AG04450 (cell line): ENCODE data around the gene DOK6. TPM values are rescaled to one million over a fixed set of nuclear protein-coding genes. Genes with fewer than 3 reads are reported as not detected.

Source experiments
- CTCF ChIA-PET: fragments of 300-600, 350-600 bp; formaldehyde crosslinking; extraction: SDS; loops from one replicate; lab custom pipeline; 2022; ENCODE audit warnings: antibody characterized with exemption, inconsistent platforms; lab: Charles Lee
- POLR2A ChIA-PET: fragments of 350-600 bp; formaldehyde crosslinking; extraction: SDS; loops from one replicate; lab custom pipeline; 2021; ENCODE audit warnings: antibody characterized with exemption, inconsistent platforms; lab: Yijun Ruan, JAX
- DNase-seq: peaks from one replicate; pipeline ENCODE4 v3.0.0-alpha.2; 2011; ENCODE audit warnings: low read depth, low spot score
- H3K27ac ChIP-seq: one replicate; pipeline ENCODE4 v1.5.1; 2012; ENCODE audit warnings: low read depth, low read length, control low read depth
- H3K27me3 ChIP-seq: one replicate; pipeline ENCODE4 v1.6.0; 2012; ENCODE audit warnings: low read length; ENCODE audit not compliant: control insufficient read depth, insufficient read depth
- H3K4me3 ChIP-seq: 2 replicates; pipeline ENCODE4 v1.5.1; 2011; ENCODE audit warnings: mild to moderate bottlenecking, low read depth, low read length, control low read depth
- H3K9me3 ChIP-seq: 2 replicates; pipeline ENCODE4 v1.5.1; 2012; ENCODE audit warnings: low read length; ENCODE audit not compliant: control insufficient read depth, insufficient read depth
- polyA plus RNA-seq: library from polyadenylated mRNA; depleted of rRNA; stranded (reverse); fragments of >200 nt; gene quantifications from 2 replicates; pipeline ENCODE4 v1.2.3, GENCODE V29; 2011
- TF ChIP-seq, protein P1 (sequence below): IDR thresholded peaks from 2 replicates; pipeline ENCODE4 v1.5.1; 2011; ENCODE audit warnings: low read depth, low read length, control low read depth, inconsistent platforms

Gene DOK6
- polyA plus RNA-seq, 1 experiment: 0.16 TPM

DNA sequence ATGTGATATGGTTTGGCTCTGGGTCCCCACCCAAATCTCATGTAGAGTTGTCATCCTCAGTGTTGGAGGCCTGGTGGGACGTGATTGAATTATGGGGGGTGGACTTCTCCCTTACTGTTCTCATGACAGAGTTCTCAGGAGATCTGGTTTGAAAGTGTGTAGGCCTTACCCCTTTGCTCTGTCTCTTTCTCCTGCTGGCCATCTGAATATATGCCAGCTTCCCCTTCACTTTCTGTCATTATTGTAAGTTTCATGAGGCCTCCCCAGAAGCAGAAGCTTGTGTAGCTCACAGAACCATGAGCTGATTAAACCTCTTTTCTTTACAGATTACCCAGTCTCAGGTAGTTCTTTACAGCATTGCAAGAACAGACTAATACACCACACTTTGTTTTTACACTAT is 222.3 kb downstream of the DOK6 start:
- H3K4me3 ChIP-seq: no peak overlapping the region
- TF ChIP-seq, protein P1, sequence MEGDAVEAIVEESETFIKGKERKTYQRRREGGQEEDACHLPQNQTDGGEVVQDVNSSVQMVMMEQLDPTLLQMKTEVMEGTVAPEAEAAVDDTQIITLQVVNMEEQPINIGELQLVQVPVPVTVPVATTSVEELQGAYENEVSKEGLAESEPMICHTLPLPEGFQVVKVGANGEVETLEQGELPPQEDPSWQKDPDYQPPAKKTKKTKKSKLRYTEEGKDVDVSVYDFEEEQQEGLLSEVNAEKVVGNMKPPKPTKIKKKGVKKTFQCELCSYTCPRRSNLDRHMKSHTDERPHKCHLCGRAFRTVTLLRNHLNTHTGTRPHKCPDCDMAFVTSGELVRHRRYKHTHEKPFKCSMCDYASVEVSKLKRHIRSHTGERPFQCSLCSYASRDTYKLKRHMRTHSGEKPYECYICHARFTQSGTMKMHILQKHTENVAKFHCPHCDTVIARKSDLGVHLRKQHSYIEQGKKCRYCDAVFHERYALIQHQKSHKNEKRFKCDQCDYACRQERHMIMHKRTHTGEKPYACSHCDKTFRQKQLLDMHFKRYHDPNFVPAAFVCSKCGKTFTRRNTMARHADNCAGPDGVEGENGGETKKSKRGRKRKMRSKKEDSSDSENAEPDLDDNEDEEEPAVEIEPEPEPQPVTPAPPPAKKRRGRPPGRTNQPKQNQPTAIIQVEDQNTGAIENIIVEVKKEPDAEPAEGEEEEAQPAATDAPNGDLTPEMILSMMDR: no peak
- ChIA-PET POLR2A (no interaction called here), CTCF (no interaction called here)
- H3K27ac ChIP-seq: no peak overlapping the region
- no peak for DNase-seq
- no peaks in the 10 kb centered on the region for H3K9me3 ChIP-seq
- no peaks in the 10 kb centered on the region for H3K27me3 ChIP-seq

DNA sequence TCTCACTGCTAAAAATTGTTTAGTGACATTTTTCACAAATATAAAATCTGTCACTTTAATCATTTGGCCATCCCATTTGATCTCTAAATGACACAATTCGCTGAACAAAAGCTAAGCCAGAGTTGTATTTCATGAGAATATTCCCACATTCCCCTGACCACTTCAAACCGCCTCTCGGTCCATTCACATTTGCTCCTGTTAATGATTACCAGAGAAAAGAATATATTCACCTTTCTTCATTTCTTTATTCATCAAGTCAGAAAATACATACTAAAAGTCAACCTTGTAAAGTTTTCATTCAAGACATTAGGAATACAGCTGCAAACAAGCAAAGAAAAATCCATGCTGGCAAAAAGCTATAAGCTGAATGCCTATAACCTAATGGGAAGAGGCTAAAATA is 225.5 kb downstream of the DOK6 start:
- ChIA-PET POLR2A (no interaction called here), CTCF (no interaction called here)
- Histone ChIP-seq H3K27ac (no peak overlapping the region), H3K27me3 (no peaks in the 10 kb centered on the region), H3K4me3 (no peak overlapping the region), H3K9me3 (no peaks in the 10 kb centered on the region)
- TF ChIP-seq, protein P1: no peak
- no peak for DNase-seq

DNA sequence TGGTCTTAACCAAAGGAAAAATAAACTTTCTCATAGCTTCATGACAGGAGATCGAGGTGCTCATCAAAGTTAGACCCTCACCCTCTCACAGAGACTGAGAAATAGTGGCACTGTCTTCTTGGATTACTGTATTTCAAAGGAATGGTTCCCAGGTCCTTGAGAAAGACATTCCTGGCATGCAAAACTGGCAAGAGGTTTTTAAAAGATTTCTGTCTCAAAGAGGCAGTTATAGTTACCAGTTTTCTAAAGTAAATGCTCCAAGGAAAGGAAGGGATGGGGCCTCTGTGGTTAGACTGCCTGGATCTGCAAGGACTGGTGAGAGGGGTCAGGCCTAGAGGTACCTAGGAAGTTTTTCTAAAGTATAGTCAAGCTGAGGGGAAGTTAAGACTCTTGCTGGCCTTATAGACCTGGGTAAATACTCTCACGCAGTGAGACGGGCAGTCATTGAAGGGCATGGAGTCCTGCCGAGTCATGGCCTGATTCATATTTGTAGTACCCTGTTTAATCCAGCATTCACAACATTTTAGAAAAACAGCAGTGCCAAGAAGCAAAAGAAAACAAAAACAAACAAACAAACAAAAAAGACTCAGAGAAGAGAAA is 226.1 kb downstream of the DOK6 start:
- Histone ChIP-seq H3K4me3 (no peak overlapping the region), H3K9me3 (no peaks in the 10 kb centered on the region), H3K27me3 (no peaks in the 10 kb centered on the region), H3K27ac (no peak overlapping the region)
- TF ChIP-seq, protein P1: no peak
- no peak for DNase-seq
- CTCF ChIA-PET: no interaction called here
- POLR2A ChIA-PET: no interaction called here

DNA sequence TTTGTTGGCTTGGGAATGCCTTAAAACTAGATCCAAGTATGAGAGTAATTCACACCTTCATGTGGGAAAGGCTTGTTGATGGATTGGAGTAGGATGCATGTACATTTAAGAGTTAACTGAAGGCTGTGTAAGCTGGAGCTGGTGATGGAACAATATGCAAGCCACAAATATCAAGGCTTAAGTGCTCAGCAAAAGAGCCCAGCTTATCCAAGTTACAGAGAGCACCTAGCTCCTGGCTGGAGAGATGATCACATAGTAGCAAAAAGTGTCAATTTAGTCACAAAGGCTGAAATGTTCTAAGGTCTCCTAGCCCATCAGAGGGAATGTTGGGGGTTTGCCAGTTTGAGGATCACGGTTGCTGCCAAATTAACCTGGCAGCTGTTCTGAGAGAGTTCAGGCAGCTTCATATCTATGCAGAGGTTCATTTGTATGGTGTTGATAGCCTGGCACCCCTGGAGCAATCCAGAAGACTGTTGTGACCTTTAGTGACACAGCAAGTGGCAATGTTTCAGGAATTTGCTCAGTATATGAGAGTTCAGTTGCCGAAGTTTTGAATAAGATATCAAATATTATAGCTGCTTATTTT is 228.2 kb downstream of the DOK6 start:
- POLR2A ChIA-PET: no interaction called here
- DNase-seq: no peak
- H3K27me3 ChIP-seq: no peaks in the 10 kb centered on the region
- H3K4me3 ChIP-seq: no peak overlapping the region
- TF ChIP-seq, protein P1: no peak
- CTCF ChIA-PET: no interaction called here
- H3K9me3 ChIP-seq: no peaks in the 10 kb centered on the region
- H3K27ac ChIP-seq: no peak overlapping the region

DNA sequence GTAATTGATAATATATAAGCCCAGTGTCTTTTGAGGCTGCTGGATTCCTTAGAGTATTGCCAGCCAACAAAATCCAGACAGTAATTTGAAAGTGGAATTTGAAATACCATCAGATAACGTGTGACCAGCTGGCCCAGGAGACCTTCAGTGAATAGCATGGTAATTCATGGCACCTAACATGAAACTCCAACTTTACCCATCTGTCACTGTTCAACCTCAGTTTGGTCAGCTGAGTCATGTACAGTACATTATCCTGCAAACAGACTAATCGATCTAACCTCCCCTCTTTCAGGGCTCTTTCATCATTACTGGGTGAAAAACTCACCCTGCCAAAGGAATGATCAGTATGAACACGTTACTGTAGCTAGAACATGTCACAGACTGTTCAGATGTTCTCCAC is 230.6 kb downstream of the DOK6 start:
- POLR2A ChIA-PET: no interaction called here
- no peak for DNase-seq
- Histone ChIP-seq H3K9me3 (no peaks in the 10 kb centered on the region), H3K27me3 (no peaks in the 10 kb centered on the region), H3K27ac (no peak overlapping the region), H3K4me3 (no peak overlapping the region)
- CTCF ChIA-PET: no interaction called here
- TF ChIP-seq, protein P1: no peak
